HG03442 (cell line): ENCODE data around the gene PTPRCAP.

ENCODE experiments used
- ATAC-seq: cut with Tn5 transposase; IDR thresholded peaks from one replicate; pipeline ENCODE4 v1.9.1; 2021; ENCODE audit warnings: mild to moderate bottlenecking, moderate library complexity; ENCODE audit not compliant: unreplicated experiment

The PTPRCAP gene

GRCh38 chr11:67398661-67399563 is 38.6 kb downstream of the PTPRCAP start:
- no peak for ATAC-seq

- ATAC-seq: no peak
These were observed 39.4 kb downstream of the PTPRCAP start for GRCh38 chr11:67397986-67398660.

- ATAC-seq: no peak
These were observed 39.9 kb downstream of the PTPRCAP start for GRCh38 chr11:67397536-67397935.

DNA sequence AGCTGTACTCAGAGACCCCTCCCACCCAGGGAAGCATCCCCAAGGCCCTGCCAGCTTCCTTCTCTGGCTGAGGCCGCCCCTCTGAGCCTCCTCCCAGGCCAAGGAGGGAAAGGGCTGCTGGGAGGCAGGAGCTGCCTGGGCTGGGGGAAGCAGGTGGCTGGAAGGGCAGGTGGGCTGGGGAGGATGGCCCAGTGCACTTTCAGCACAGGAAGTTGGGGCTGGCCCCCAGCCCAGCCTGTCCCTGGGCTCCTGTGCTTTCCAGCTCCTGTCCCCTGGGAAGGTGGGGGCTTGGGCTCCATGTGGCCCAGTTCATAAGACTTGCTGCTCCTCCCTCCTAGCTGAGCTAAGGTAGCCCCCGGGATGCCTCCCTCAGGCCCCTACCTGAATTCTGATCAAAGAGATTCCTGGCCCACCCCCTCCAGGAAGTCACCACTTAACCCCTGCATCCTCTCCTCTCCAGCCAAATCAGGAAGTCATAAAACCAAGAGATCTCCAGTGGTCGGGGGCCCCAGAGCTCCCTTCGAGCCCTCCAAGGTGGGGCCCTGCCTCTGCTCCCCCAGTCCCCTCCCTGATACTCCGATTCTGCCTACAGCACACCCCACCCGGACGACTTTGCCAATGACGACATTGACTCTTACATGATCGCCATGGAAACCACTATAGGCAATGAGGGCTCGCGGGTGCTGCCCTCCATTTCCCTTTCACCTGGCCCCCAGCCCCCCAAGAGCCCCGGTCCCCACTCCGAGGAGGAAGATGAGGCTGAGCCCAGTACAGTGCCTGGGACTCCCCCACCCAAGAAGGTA is 40.7 kb downstream of the PTPRCAP start:
- no peak for ATAC-seq

DNA sequence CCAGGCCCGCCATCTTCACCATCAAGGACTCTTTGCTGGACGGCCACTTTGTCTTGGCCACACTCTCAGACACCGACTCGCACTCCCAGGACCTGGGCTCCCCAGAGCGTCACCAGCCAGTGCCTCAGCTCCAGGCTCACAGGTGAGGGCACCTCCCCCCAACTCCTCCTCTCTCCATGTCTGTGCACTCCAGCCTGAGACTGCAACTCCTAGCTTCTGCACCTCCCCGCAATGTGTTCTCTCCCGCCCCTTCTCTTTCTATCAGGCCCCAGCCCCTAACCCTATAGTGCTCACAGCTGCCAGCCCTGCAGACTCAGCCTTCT is 41.3 kb downstream of the PTPRCAP start:
- ATAC-seq: no peak

DNA sequence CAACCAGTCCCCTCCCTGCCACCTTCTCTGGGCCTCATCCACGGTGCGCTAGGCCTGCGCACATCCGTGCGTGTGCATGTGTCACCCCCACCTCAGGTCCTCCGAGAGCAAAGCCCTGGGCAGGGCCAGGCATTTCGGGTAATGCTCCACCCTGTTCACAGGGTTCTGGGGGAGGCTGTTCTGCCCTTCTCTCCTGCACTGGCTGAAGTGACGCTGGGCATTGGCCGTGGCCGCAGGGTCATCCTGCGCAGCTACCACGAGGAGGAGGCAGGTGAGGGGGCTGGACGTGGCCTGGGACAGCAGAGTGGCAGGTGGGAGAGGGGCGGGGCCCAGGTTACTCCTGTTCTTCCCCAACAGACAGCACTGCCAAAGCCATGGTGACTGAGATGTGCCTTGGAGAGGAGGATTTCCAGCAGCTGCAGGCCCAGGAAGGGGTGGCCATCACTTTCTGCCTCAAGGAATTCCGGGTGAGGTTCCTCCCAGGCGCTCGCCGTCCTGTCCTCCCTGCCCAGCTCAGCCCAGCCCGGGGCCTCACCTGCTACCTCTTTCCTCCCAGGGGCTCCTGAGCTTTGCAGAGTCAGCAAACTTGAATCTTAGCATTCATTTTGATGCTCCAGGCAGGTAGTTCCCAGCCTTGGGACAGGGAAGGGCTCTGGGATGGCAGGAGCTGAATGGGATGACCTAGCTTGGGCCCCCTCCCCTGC is 41.8 kb downstream of the PTPRCAP start:
- ATAC-seq: no peak

DNA sequence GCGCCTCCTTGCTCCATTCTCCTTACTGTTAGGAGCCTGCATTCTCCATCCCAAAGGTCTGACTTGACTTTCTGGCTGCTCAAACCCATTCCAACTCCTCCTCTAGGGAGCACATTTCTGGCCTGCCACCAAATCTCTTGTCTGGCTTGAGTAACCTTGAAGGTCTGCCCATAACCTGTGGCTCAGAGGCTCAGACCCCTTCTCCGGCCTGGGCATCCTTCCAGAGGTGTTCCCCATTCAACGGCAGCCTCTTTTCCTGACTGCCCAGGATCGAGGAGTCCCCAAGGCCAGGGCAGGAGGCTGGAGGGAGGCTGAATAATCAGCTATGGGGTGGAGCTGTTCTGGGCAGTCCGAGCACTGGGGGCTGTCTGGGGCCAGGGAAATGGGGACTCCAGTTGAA is 43.5 kb downstream of the PTPRCAP start:
- ATAC-seq: no peak

DNA sequence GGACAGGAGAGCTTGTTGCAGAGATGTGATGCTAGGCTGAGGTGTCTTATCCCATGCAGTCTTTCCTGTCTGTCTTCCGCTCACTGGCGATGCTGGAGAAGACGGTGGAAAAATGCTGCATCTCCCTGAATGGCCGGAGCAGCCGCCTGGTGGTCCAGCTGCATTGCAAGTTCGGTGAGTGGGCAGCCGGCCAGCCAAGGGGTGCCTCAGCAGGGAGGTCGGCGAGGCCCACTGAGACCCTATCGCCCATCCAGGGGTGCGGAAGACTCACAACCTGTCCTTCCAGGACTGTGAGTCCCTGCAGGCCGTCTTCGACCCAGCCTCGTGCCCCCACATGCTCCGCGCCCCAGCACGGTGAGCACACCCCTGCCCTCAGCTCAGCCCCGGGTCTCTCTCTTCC is 44.0 kb downstream of the PTPRCAP start:
- no peak for ATAC-seq

- peak; percentile 22 for ATAC-seq
These were observed 45.2 kb downstream of the PTPRCAP start for GRCh38 chr11:67392183-67392715.

- ATAC-seq: peak; percentile 59
These were observed 45.9 kb downstream of the PTPRCAP start, which contains the start of gene RAD9A for GRCh38 chr11:67391304-67392182. Gene RAD9A (plus strand): TSS chr11:67391986. CDS start chr11:67392045, 59 bp downstream.

GRCh38 chr11:67390947-67391303 is 46.6 kb downstream of the PTPRCAP start:
- ATAC-seq: no peak

- no peak for ATAC-seq
These were observed 48.0 kb downstream of the PTPRCAP start for GRCh38 chr11:67389477-67389876.

- ATAC-seq: no peak
These were observed 50.0 kb downstream of the PTPRCAP start for GRCh38 chr11:67387518-67387917.

GRCh38 chr11:67387069-67387468 is 50.4 kb downstream of the PTPRCAP start:
- no peak for ATAC-seq
